Mucosa of stomach (tissue), 1 donor: ENCODE data around the gene MCC.

ENCODE experiments used
- H3K27me3 ChIP-seq: one replicate; pipeline ENCODE4 v1.7.0; 2013; ENCODE audit warnings: mild to moderate bottlenecking, low read length; ENCODE audit not compliant: control insufficient read depth, insufficient read depth
- H3K36me3 ChIP-seq: one replicate; pipeline ENCODE4 v1.7.0; 2013; ENCODE audit warnings: low read length; ENCODE audit not compliant: control insufficient read depth, insufficient read depth
- H3K4me1 ChIP-seq: one replicate; pipeline ENCODE4 v1.7.0; 2013; ENCODE audit warnings: mild to moderate bottlenecking, low read length; ENCODE audit not compliant: control insufficient read depth, insufficient read depth
- H3K4me3 ChIP-seq: one replicate; pipeline ENCODE4 v1.7.0; 2013; ENCODE audit warnings: low read length
- H3K9ac ChIP-seq: one replicate; pipeline ENCODE4 v1.7.0; 2013; ENCODE audit warnings: mild to moderate bottlenecking, low read length, moderate library complexity
- H3K9me3 ChIP-seq: one replicate; pipeline ENCODE4 v1.7.0; 2013; ENCODE audit warnings: mild to moderate bottlenecking, low read length, moderate library complexity; ENCODE audit not compliant: control insufficient read depth
- donor health status: Pancreatic carcinoma.

Gene MCC

GRCh38 chr5:113177225-113177624 is 311.0 kb downstream of the MCC start:
- no peaks in the 10 kb centered on the region for H3K9me3 ChIP-seq
- H3K9ac ChIP-seq, result no peak overlapping the region
- H3K4me1 ChIP-seq, result peaks cover 6% of the 10 kb centered on the region
- no peaks in the 10 kb centered on the region for H3K27me3 ChIP-seq
- no peaks in the 10 kb centered on the region for H3K36me3 ChIP-seq
- no peak overlapping the region for H3K4me3 ChIP-seq

GRCh38 chr5:113176734-113177133 is 311.5 kb downstream of the MCC start:
- Histone ChIP-seq H3K36me3 (no peaks in the 10 kb centered on the region), H3K9me3 (no peaks in the 10 kb centered on the region), H3K27me3 (no peaks in the 10 kb centered on the region), H3K4me3 (no peak overlapping the region), H3K4me1 (peaks cover 6% of the 10 kb centered on the region), H3K9ac (no peak overlapping the region)

- no peak overlapping the region for H3K9ac ChIP-seq
- H3K4me1 ChIP-seq, result peaks cover 6% of the 10 kb centered on the region
- H3K27me3 ChIP-seq, result no peaks in the 10 kb centered on the region
- H3K36me3 ChIP-seq, result no peaks in the 10 kb centered on the region
- no peaks in the 10 kb centered on the region for H3K9me3 ChIP-seq
- no peak overlapping the region for H3K4me3 ChIP-seq
Measured at GRCh38 chr5:113176196-113176595, 312.1 kb downstream of the MCC start.

GRCh38 chr5:113172231-113172826 is 315.9 kb downstream of the MCC start:
- Histone ChIP-seq H3K9ac (no peak overlapping the region), H3K27me3 (no peaks in the 10 kb centered on the region), H3K4me1 (peaks cover 14% of the 10 kb centered on the region), H3K9me3 (no peaks in the 10 kb centered on the region), H3K36me3 (no peaks in the 10 kb centered on the region), H3K4me3 (no peak overlapping the region)

- Histone ChIP-seq H3K4me1 (peaks cover 13% of the 10 kb centered on the region), H3K27me3 (no peaks in the 10 kb centered on the region), H3K4me3 (no peak overlapping the region), H3K36me3 (no peaks in the 10 kb centered on the region), H3K9me3 (no peaks in the 10 kb centered on the region), H3K9ac (no peak overlapping the region)
Measured at GRCh38 chr5:113171520-113171919, 316.7 kb downstream of the MCC start.

GRCh38 chr5:113170707-113171106 is 317.5 kb downstream of the MCC start:
- Histone ChIP-seq H3K36me3 (no peaks in the 10 kb centered on the region), H3K4me3 (no peak overlapping the region), H3K9ac (no peak overlapping the region), H3K27me3 (no peaks in the 10 kb centered on the region), H3K9me3 (no peaks in the 10 kb centered on the region), H3K4me1 (peaks cover 8% of the 10 kb centered on the region)

GRCh38 chr5:113169720-113170119 is 318.5 kb downstream of the MCC start:
- Histone ChIP-seq H3K27me3 (no peaks in the 10 kb centered on the region), H3K4me1 (peaks cover 15% of the 10 kb centered on the region), H3K9ac (no peak overlapping the region), H3K9me3 (no peaks in the 10 kb centered on the region), H3K4me3 (no peak overlapping the region), H3K36me3 (no peaks in the 10 kb centered on the region)

GRCh38 chr5:113167985-113168384 is 320.3 kb downstream of the MCC start:
- Histone ChIP-seq H3K9me3 (no peaks in the 10 kb centered on the region), H3K36me3 (no peaks in the 10 kb centered on the region), H3K4me1 (peaks cover 22% of the 10 kb centered on the region), H3K4me3 (no peak overlapping the region), H3K27me3 (no peaks in the 10 kb centered on the region), H3K9ac (no peak overlapping the region)

GRCh38 chr5:113166852-113167366 is 321.3 kb downstream of the MCC start:
- no peak overlapping the region for H3K4me3 ChIP-seq
- H3K27me3 ChIP-seq, result no peaks in the 10 kb centered on the region
- H3K9ac ChIP-seq, result no peak overlapping the region
- peaks cover 29% of the 10 kb centered on the region for H3K4me1 ChIP-seq
- H3K9me3 ChIP-seq, result no peaks in the 10 kb centered on the region
- no peaks in the 10 kb centered on the region for H3K36me3 ChIP-seq

- H3K36me3 ChIP-seq, result no peaks in the 10 kb centered on the region
Measured at GRCh38 chr5:113166261-113166660, 322.0 kb downstream of the MCC start.

GRCh38 chr5:113164021-113164420 is 324.2 kb downstream of the MCC start:
- Histone ChIP-seq H3K4me1 (peaks cover 23% of the 10 kb centered on the region), H3K9ac (no peak overlapping the region), H3K36me3 (no peaks in the 10 kb centered on the region), H3K9me3 (no peaks in the 10 kb centered on the region), H3K4me3 (no peak overlapping the region), H3K27me3 (no peaks in the 10 kb centered on the region)

More at GRCh38 chr5:113166261-113166660, 322.0 kb downstream of the MCC start:
- H3K4me3 ChIP-seq, result no peak overlapping the region
- H3K9ac ChIP-seq, result no peak overlapping the region
- H3K9me3 ChIP-seq, result no peaks in the 10 kb centered on the region
- H3K4me1 ChIP-seq, result peaks cover 29% of the 10 kb centered on the region
- no peaks in the 10 kb centered on the region for H3K27me3 ChIP-seq

GRCh38 chr5:113163328-113163727 is 324.9 kb downstream of the MCC start:
- Histone ChIP-seq H3K4me1 (peaks cover 21% of the 10 kb centered on the region), H3K9ac (no peak overlapping the region), H3K4me3 (no peak overlapping the region), H3K36me3 (no peaks in the 10 kb centered on the region), H3K9me3 (no peaks in the 10 kb centered on the region), H3K27me3 (no peaks in the 10 kb centered on the region)

GRCh38 chr5:113162770-113163169 is 325.5 kb downstream of the MCC start:
- H3K9ac ChIP-seq, result no peak overlapping the region
- no peaks in the 10 kb centered on the region for H3K9me3 ChIP-seq
- H3K27me3 ChIP-seq, result no peaks in the 10 kb centered on the region
- no peak overlapping the region for H3K4me3 ChIP-seq
- H3K36me3 ChIP-seq, result no peaks in the 10 kb centered on the region
- peaks cover 21% of the 10 kb centered on the region for H3K4me1 ChIP-seq
